CD1c-positive myeloid dendritic cell (primary cell): ENCODE data around the gene CD3E.

Experiments used
- DNase-seq: peaks from one replicate; pipeline ENCODE4 v3.0.0-alpha.2; 2016; ENCODE audit errors: extremely low spot score

CD3E gene

DNA sequence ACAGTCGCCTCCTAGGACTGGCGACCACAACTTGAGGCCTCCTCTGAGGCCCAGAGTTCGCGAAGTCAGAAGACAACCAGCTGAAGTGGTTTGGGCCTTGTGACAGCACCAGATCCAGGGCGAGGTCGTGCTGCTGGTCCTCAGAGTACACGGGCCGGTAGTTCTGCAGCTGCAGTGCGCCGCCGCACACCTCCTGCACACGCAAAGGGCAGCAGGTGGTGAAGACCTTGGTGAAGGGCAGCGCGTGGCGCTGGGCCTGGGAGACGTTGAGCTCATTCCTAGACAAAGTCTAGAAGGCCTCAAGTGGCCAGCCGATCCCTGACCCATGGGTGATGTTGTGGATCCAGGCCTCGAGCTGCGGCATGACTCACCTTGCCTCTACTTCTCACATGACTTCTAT, 18.2 kb downstream of the CD3E start:
- DNase-seq: no peak

DNA sequence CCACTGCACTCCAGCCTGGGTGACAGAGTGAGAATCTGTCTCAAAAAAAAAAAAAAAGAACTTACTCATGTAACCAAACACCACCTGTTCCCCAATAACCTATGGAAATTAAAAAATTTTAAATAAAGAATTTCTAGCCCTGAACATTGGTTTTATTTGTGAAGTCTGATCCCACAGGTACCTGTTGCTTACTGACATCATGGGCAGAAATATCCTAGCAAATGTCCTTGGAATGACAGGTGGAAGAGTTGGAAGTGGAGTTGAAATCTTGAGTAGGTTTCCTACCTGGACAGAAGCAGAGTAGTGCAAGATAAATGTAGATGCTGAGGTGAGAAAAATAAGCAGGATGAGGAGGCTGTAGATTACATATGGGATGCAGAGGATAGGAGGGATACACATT, 20.8 kb downstream of the CD3E start:
- no peak for DNase-seq

DNA sequence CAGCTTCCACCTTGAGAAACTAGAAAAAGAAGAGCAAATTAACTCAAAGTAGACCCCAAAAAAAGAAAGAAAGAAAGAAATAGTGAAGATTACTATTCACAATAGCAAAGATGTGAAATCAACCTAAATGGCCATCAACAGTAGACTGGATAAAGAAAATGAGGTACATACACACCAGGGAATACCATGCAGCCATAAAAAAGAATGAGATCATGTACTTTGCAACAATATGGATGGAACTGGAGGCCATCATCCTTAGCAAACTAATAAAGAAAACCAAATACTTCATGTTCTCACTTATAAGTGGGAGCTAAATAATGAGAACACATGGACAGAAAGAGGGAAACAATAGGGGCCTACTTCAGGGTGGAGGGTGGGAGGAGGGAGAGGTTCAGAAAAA, 24.2 kb downstream of the CD3E start:
- no peak for DNase-seq

DNA sequence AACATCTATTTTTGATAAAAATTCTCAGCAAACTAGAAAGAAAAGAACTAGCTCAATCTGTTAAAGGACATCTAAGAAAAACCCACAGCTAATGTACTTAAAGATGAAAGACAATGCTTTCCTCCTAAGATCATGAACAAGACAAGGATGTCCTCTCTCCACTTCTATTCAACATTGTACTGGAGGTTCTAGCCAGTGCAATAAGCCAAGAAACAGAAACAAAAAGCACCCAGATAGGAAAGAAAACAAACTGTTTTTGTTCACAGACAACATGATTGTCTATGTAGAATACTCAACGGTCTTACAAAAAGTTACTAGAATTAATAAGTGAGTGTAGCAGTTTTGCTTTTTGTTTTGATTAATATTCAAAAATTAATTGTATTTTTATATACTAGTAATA, 30.2 kb downstream of the CD3E start:
- DNase-seq: no peak

DNA sequence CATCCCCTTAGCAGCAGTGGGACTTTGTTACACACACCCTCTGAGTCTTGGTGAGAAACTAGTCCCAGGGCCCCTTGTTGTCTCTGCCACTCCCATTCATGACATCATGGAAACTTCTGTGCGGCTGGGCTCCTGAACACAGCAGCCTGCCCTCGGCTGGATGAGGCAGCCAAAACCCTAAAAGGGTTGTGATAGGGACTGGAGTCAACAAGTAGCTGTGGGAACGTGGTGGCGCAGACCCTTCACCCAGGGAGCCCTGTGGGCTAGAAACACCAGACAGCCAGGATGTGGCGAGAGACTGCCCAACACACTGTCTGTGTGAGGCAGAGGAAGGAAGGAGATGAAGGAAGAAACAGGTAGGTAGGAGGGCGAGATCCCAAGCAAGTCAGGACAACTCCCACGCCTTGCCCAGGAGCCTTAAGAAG, 34.1 kb downstream of the CD3E start:
- peak; percentile 61 for DNase-seq

DNA sequence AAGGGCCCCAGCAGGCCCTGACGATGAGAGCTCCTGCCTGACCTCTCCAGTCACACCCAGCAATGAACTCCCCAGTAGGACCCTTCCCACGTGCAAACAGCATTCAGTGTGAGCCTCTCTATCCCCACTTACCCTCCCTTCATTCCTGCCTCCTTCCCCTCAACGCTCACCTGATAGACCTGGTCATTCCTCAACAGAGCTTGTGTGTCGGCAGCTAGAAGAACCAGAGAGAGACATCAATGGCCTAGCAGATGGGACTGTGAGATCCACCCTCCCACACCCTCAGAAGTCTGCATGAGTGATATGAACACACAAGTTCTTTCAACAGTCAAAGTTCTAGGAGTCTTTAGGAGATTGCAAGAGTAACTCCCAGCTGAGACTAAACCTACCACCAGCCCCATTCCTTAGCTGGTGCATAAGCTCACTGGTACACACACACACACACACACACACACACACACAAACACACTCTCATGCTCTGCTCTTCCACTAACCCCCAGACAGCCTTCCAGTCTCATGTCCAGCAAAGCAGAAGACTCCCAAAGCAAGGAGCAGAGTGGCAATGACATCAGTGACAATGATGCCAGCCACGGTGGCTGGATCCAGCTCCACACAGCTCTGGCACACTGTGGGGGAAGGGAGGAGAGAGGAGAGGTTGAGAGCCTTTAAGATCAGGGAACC, 34.9 kb downstream of the CD3E start:
- DNase-seq: no peak

DNA sequence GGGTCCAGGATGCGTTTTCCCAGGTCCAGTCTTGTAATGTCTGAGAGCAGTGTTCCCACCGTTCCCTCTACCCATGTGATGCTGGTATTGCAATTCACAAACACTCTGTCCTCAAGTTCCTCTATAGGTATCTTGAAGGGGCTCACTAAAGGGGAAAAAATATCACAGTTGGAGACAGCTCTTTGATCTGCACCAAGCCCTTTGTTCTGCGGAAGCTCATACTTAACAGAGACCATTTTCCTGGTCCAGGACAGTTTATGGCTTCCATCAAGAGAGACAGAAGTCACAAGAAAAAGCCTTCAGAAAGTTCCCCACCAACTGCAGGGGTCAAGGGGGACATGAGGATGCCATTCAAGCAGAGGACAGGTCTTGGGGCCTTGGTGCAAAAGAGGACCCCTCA, 35.9 kb downstream of the CD3E start:
- no peak for DNase-seq

DNA sequence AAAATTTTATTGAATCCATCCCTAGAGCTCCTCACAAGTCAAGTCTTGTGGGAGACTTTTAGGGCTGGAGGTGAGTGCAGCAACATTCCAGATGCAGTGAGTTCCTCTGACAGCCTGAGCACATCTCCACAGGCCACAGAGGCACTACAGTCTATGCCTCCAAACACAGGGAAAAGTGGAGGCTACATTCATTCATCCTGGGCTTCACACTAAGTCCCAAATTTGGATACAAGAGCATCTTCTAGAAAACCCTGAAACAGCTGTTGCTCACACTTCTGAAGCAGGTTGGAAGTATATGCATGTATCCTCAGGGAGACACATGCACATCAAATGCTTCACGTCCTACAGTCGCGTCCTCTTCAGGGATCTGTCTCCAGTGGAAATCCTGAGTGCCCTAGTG, 36.7 kb downstream of the CD3E start:
- no peak for DNase-seq

DNA sequence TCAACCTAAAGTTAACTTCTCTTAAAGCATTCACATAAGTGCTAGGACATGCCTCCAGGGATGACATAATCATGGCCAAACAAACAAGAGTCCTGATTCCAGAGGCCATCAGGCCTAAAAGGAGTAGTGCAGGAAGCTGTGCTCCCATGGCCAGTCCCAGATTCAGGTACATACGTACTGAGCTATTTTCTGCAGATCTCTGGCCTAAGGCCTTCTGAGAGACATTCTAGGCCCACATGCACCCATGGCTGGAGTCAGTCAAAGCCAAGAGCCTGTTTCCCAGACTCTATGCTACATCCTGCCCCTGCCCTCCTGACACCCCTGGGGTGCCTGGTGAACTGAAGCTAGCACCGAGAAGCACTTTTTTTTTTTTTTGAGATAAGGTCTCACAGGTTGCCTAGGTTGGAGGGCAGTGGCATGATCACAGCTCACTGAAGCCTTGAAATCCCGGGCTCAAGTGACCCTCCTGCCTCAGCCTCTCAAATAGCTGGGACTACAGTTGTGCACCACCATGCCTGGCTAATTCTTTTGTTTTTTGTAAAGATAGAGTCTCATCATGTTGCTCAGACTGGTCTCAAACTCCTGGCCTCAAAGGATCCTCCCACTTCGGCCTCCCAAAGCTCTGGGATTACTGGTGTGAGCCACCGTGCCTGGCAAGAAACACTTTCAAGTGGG, 37.4 kb downstream of the CD3E start:
- DNase-seq: no peak

DNA sequence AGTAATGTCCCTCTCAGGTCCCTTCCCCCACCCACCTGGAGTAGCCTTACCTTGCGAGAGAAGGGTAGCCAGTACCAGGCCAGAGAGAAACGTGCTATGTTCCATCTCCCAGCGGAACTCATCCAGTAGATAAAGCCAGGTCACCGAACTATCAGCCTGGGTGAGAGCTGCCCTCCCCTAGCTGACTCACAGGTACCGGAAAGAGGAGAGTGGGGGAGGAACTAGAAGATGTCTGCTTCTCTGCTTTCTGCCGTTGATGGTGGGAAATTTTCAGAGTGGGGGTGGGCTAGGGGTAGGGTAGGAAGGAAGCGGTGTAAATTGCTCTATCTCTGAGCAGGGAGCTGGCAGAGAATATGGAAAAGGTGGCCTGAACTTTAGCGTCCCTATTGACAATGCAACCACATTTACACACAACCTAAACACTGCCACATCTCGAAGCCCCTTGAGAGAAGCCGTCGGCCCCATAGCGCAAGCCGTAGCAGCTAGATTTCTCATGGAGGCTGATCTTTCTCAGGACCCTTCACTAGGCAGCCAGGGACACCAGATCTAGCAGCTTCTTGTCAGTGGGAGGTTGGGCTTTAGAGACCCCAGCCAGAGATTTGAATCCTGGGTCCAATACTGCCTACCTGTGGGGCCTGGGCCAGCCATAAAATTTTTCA, 38.1 kb downstream of the CD3E start, which contains the start of gene CD3D:
TSS of gene CD3D (minus strand) at position 203 of the 659 bp plus-strand sequence. CDS start at position 105, 98 bp downstream.
- DNase-seq: peak; percentile 19

DNA sequence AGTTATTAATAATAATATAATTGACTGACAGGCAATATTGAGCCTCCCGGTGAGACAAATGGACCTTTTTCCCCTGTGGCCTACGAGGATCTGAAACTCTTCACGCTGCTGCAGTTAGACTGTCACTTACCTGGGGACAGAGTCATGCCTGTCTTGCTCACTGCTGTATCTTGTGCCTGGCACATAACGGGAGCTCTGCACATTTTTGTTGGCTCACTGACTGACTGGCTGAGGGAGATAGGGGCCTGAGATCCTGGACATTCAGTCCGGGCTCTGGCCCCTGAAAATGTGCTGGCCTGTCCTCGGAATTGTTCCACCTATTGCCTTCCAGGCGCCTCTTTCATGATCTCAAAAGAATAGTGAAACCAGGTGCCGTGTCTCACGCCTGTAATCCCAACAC, 38.7 kb downstream of the CD3E start:
- no peak for DNase-seq

DNA sequence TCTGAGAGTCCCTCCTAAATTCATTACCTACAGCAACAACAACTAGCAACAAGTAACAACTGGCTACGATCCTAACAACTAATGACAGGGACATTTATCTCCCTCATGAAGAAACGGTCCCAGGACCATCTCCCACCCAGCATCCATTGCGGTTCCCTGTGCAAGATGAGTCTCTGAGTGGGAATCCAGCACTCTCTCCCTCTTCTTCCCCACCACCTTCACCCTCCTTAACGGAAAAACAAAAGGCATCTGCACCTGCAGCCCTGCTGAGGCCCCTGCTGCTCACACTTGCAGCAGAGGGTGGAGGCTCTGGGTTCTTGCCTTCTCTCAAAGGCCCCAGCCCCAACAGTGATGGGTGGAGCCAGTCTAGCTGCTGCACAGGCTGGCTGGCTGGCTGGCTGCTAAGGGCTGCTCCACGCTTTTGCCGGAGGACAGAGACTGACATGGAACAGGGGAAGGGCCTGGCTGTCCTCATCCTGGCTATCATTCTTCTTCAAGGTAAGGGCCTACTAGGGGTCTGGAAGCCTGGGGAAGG, 39.5 kb downstream of the CD3E start, which contains the start of gene CD3G:
TSS of gene CD3G (plus strand) at position 364 of the 535 bp plus-strand sequence. CDS start at position 444, 80 bp downstream.
- peak; percentile 19 for DNase-seq

DNA sequence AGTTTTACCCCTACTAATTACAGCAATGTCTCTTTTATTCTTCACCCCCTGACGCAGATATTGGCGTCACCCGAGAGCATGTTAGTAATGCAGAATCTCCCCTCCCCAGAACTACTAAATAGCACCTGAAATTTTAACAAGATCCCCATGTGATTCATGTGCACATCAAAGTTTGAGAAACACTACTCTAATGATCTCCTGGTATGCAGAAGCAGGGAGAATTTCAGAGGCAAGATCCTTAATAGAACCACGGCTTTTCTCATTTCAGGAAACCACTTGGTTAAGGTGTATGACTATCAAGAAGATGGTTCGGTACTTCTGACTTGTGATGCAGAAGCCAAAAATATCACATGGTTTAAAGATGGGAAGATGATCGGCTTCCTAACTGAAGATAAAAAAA, 44.9 kb downstream of the CD3E start:
- no peak for DNase-seq

DNA sequence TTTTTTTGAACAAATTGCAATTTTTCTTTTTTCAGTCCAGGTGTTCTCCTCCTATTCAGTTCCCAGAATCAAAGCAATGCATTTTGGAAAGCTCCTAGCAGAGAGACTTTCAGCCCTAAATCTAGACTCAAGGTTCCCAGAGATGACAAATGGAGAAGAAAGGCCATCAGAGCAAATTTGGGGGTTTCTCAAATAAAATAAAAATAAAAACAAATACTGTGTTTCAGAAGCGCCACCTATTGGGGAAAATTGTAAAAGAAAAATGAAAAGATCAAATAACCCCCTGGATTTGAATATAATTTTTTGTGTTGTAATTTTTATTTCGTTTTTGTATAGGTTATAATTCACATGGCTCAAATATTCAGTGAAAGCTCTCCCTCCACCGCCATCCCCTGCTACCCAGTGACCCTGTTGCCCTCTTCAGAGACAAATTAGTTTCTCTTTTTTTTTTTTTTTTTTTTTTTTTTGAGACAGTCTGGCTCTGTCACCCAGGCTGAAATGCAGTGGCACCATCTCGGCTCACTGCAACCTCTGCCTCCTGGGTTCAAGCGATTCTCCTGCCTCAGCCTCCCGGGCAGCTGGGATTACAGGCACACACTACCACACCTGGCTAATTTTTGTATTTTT, 48.7 kb downstream of the CD3E start:
- DNase-seq: peak; percentile 69

DNA sequence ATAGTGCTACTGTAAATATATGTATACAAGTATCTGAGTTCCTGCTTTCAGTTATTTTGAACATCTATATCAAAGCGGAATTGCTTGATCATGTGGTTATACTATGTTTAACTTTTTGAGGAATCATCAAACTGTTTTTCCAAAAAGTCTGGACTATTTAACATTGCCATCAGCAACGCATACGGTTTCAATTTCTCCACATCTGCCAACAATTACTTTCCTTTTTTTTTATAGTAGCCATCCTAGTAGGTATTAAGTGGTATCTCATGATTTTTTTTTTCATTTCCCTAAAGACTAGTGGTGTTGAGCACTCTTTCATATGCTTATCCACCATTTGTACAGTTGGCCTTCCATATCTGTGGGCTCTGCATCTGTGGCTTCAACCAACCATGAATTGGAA, 53.5 kb downstream of the CD3E start:
- no peak for DNase-seq

DNA sequence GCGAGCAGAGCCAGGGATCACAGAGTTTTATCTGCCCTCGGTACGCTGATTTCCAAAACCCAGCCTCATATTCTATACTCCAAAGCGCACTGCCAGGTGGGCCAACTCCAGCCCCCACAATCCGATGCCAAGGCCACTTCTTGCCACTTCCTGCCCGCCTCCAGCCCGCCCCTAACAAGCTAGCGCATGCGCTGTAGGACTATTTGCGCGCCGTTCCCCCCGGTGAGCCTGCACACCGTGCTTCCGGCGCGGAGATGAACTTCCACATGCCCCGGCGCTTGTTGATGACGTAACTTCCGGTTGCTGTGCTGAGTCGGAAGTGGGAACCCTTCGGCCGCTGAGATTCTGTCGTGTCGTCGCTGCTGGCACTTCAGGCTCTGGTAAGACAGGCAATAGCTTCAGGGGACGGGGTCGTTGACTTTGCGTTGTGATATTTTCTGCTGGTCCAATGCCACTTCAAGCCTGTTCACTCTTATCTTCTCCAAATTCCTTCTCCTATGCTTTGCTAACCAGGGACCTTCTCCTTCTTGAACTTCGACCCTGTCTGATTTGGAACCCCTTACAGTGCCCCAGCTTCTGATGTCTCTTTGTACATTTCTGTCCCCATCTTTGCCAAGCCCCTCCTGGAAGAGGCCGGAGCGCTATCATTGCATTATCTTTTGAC, 54.9 kb downstream of the CD3E start, which contains the start of gene UBE4A:
TSS of gene UBE4A (plus strand) at position 306 of the 664 bp plus-strand sequence. CDS start 5,481 bp downstream, outside the sequence.
- peak; percentile 97 for DNase-seq

DNA sequence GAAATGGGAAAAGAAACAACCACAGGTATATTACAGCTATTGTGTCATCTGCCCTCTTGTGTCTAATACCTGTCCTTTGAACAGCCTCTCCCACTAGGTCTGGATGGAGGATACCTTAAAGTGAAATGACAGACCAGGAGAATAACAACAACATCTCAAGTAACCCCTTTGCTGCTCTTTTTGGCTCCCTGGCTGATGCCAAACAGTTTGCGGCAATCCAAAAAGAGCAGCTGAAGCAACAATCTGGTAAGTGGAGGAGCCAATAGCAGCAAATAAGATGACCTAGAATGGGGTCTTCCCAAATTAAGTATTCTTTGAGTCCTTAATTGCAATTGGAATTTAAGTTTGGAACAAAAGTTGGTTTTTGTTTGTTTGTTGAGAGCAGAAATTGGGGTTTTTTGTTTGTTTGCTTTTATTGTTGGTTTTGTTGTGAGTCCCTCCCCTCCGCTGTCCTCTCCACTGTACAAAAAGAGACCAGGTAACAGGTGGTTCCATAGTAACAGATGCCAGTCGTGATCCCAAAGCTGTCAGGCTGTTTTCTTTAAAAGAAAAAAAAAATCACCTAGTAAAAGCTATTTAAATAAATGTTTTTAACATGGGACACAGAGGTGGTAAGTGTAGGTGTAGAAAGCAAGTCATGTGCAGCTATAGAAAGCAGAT, 60.6 kb downstream of the CD3E start:
- no peak for DNase-seq
